ENCODE results near the gene DMRT1.

- TF ChIP-seq, protein P1, sequence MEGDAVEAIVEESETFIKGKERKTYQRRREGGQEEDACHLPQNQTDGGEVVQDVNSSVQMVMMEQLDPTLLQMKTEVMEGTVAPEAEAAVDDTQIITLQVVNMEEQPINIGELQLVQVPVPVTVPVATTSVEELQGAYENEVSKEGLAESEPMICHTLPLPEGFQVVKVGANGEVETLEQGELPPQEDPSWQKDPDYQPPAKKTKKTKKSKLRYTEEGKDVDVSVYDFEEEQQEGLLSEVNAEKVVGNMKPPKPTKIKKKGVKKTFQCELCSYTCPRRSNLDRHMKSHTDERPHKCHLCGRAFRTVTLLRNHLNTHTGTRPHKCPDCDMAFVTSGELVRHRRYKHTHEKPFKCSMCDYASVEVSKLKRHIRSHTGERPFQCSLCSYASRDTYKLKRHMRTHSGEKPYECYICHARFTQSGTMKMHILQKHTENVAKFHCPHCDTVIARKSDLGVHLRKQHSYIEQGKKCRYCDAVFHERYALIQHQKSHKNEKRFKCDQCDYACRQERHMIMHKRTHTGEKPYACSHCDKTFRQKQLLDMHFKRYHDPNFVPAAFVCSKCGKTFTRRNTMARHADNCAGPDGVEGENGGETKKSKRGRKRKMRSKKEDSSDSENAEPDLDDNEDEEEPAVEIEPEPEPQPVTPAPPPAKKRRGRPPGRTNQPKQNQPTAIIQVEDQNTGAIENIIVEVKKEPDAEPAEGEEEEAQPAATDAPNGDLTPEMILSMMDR (conservative IDR thresholded peaks at IDR 0.05 in 1 of 2, IDR thresholded peaks at IDR 0.05 in 1 of 2; ENCODE audit: low read depth in 1 of 2, low read length in 2 of 2), result no peak
- TF ChIP-seq EZH2 (IDR thresholded peaks at IDR 0.05; ENCODE audit: low read length, missing control alignments), result no peak
Measured at GRCh38 chr9:965497-965896, 124.0 kb downstream of the DMRT1 start.

Measured in fibroblast of lung (primary cell).